NT2/D1 (cell line): ENCODE results near the gene STRAP.

Experiments used
- DNase-seq: peaks from one replicate; pipeline ENCODE4 v3.0.0-alpha.2; 2011; ENCODE audit warnings: low read depth, low spot score
- H3K27me3 ChIP-seq: 2 replicates; pipeline ENCODE4 v1.6.0; 2011; ENCODE audit warnings: mild to moderate bottlenecking; ENCODE audit not compliant: insufficient read length, insufficient read depth
- H3K36me3 ChIP-seq: 2 replicates; pipeline ENCODE4 v1.6.1; 2011; ENCODE audit warnings: mild to moderate bottlenecking, low read length, mixed read lengths; ENCODE audit not compliant: insufficient read depth, insufficient read length
- H3K4me1 ChIP-seq: 2 replicates; pipeline ENCODE4 v1.5.1; 2011; ENCODE audit not compliant: insufficient read depth, insufficient read length
- H3K4me3 ChIP-seq: 2 replicates; pipeline ENCODE4 v1.5.1; 2011; ENCODE audit warnings: low read depth; ENCODE audit not compliant: insufficient read length
- H3K9ac ChIP-seq: 2 replicates; pipeline ENCODE4 v1.6.0; 2011; ENCODE audit warnings: low read depth; ENCODE audit not compliant: insufficient read length
- H3K9me3 ChIP-seq: 2 replicates; pipeline ENCODE4 v1.5.1; 2011; ENCODE audit warnings: mild to moderate bottlenecking, low read length; ENCODE audit not compliant: insufficient read depth
- SUZ12 ChIP-seq: IDR thresholded peaks from 2 replicates; pipeline ENCODE4 v1.6.1; 2011; ENCODE audit not compliant: insufficient read length, insufficient read depth; ENCODE audit errors: extremely low read depth
- YY1 ChIP-seq: IDR thresholded peaks from 2 replicates; pipeline ENCODE4 v1.6.1; 2011; ENCODE audit not compliant: insufficient read length, insufficient read depth
- ZNF274 ChIP-seq: IDR thresholded peaks from 2 replicates; pipeline ENCODE4 v1.6.1; 2011; ENCODE audit warnings: mild to moderate bottlenecking, low read depth, low read length

The STRAP gene

GRCh38 chr12:15924956-15925355 is 42.8 kb downstream of the STRAP start:
- Histone ChIP-seq H3K4me3 (no peak overlapping the region), H3K9ac (no peak overlapping the region), H3K27me3 (no peaks in the 10 kb centered on the region), H3K4me1 (peaks cover 5% of the 10 kb centered on the region), H3K36me3 (no peaks in the 10 kb centered on the region), H3K9me3 (no peaks in the 10 kb centered on the region)
- TF ChIP-seq SUZ12 (no peak), ZNF274 (no peak), YY1 (no peak)
- DNase-seq = no peak

GRCh38 chr12:15928346-15928745 is 46.2 kb downstream of the STRAP start:
- DNase-seq = no peak
- peaks cover 5% of the 10 kb centered on the region for H3K4me1 ChIP-seq
- H3K4me3 ChIP-seq = no peak overlapping the region
- H3K9me3 ChIP-seq = no peaks in the 10 kb centered on the region
- no peak for TF ChIP-seq ZNF274
- no peak for TF ChIP-seq SUZ12
- no peak for TF ChIP-seq YY1
- no peaks in the 10 kb centered on the region for H3K36me3 ChIP-seq
- no peaks in the 10 kb centered on the region for H3K27me3 ChIP-seq
- H3K9ac ChIP-seq = no peak overlapping the region

- Histone ChIP-seq H3K36me3 (no peaks in the 10 kb centered on the region), H3K27me3 (no peaks in the 10 kb centered on the region), H3K4me1 (peaks cover 5% of the 10 kb centered on the region), H3K9ac (no peak overlapping the region), H3K9me3 (no peaks in the 10 kb centered on the region), H3K4me3 (no peak overlapping the region)
- DNase-seq = no peak
- TF ChIP-seq YY1 (no peak), ZNF274 (no peak), SUZ12 (no peak)
Observed at GRCh38 chr12:15928870-15929571, 46.8 kb downstream of the STRAP start.

DNA sequence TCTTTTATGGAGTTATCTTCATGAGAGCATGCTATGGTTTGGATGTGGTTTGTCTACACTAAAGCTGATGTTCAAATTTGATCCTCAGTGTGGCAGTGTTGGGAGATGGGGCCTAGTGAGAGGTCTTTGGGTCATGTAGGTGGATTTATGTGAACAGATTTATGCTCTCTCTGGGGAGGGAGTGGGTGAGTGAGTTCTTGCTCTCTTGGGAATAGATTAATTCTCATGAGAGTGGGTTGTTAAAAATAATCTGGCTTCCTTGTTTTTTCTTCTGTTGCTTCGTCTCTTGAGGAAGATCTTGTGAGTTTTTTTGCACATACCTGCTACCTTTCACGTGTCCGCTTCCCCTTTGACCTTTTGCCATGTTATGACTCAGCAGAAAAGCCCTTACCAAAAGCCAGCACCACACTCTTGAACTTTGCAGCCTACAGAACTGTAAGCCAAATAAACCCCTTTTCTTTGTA is 49.4 kb downstream of the STRAP start:
- Histone ChIP-seq H3K9ac (no peak overlapping the region), H3K4me3 (no peak overlapping the region), H3K4me1 (peaks cover 5% of the 10 kb centered on the region), H3K36me3 (no peaks in the 10 kb centered on the region), H3K9me3 (no peaks in the 10 kb centered on the region), H3K27me3 (no peaks in the 10 kb centered on the region)
- no peak for DNase-seq
- TF ChIP-seq SUZ12 = no peak
- TF ChIP-seq YY1 = no peak
- TF ChIP-seq ZNF274 = no peak

DNA sequence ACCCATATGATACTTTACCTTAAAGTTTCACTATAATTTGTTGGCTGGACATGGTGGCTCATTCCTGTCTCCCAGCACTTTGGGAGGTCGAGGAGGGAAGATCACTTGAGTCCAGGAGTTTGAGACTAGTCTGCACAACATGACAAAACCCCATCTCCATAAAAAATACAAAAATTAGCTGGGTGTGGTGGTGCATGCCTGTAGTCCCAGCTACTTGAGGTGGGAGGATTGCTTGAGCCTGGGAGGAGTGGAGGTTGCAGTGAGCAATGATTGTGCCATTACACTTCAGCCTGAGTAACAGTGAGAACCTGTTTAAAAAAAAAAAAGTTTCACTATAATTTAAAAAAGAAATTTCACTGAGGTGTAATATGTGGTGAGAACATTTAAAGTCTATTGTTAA is 50.1 kb downstream of the STRAP start:
- no peak for TF ChIP-seq ZNF274
- TF ChIP-seq YY1 = no peak
- no peak for TF ChIP-seq SUZ12
- Histone ChIP-seq H3K9ac (no peak overlapping the region), H3K4me3 (no peak overlapping the region), H3K4me1 (peaks cover 5% of the 10 kb centered on the region), H3K27me3 (no peaks in the 10 kb centered on the region), H3K36me3 (no peaks in the 10 kb centered on the region), H3K9me3 (no peaks in the 10 kb centered on the region)
- no peak for DNase-seq

DNA sequence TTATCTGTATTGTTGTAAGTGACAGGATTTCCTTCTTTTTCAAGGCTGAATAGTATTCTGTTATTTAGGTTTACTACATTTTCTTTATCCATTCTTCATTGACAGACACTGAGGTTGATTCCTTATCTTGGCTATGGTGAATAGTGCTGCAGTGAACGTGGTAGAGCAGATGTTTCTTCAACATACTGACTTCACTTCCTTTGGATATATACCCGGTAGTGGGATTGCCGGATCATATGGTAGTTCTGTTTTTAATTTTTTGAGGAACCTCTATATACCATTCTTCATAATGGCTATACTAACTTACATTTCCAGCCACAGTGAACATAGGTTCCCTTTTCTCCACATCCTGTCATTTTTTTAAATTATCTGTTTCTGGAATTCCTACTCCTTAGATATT is 50.8 kb downstream of the STRAP start:
- no peak for DNase-seq
- H3K4me1 ChIP-seq = peaks cover 5% of the 10 kb centered on the region
- H3K9ac ChIP-seq = no peak overlapping the region
- no peak overlapping the region for H3K4me3 ChIP-seq
- H3K27me3 ChIP-seq = no peaks in the 10 kb centered on the region
- H3K36me3 ChIP-seq = no peaks in the 10 kb centered on the region
- no peak for TF ChIP-seq SUZ12
- no peak for TF ChIP-seq YY1
- no peak for TF ChIP-seq ZNF274
- no peaks in the 10 kb centered on the region for H3K9me3 ChIP-seq

GRCh38 chr12:15933751-15934150 is 51.6 kb downstream of the STRAP start:
- Histone ChIP-seq H3K9me3 (peaks cover 6% of the 10 kb centered on the region), H3K9ac (no peak overlapping the region), H3K4me3 (no peak overlapping the region), H3K4me1 (peaks cover 5% of the 10 kb centered on the region), H3K27me3 (no peaks in the 10 kb centered on the region), H3K36me3 (no peaks in the 10 kb centered on the region)
- DNase-seq = no peak
- TF ChIP-seq SUZ12 (no peak), YY1 (no peak), ZNF274 (no peak)

- peaks cover 17% of the 10 kb centered on the region for H3K9me3 ChIP-seq
- no peaks in the 10 kb centered on the region for H3K36me3 ChIP-seq
- H3K27me3 ChIP-seq = no peaks in the 10 kb centered on the region
- H3K4me3 ChIP-seq = no peak overlapping the region
- DNase-seq = no peak
- H3K4me1 ChIP-seq = no peaks in the 10 kb centered on the region
- no peak for TF ChIP-seq YY1
- no peak for TF ChIP-seq SUZ12
- no peak for TF ChIP-seq ZNF274
- no peak overlapping the region for H3K9ac ChIP-seq
Observed at GRCh38 chr12:15936751-15937150, 54.6 kb downstream of the STRAP start.
